ENCODE measurements around the gene TECPR2.

DNA sequence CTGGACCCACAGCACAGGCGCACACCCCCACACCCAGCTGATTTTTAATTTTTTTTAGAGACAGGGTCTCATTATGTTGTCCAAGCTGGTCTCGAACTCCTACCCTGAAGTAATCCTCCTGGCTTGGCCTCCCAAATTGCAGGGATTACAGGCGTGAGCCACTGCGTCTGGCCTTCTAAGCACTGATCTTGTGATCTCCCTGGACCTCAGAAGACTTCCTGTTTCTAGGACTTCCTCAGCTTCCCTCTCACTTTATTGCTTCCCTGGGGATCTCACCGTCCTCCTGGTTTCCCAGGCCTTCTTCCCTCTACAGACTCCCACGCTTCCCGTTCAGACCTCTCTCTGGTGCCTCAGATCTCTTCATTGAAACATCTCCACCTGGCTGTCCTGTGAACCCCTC is 29.4 kb upstream of the TECPR2 start:
- TF ChIP-seq SRF (IDR thresholded peaks at IDR 0.05; ENCODE audit: low read depth) (no peak), FOSL1 (IDR thresholded peaks at IDR 0.05; ENCODE audit: low read depth) (no peak)
